CD1c-positive myeloid dendritic cell (primary cell): ENCODE data around the gene CEP250.
"Not testable (repeated sequence)": the region's sequence is repeated elsewhere in the genome, so short reads cannot be mapped to it uniquely, and the experiment has no call there.

ENCODE experiments used
- DNase-seq: peaks from one replicate; pipeline ENCODE4 v3.0.0-alpha.2; 2016; ENCODE audit errors: extremely low spot score

CEP250 gene

GRCh38 chr20:35497320-35497719 lies 41.9 kb downstream of the CEP250 start:
- DNase-seq = no peak

- no peak for DNase-seq
These were observed 42.4 kb downstream of the CEP250 start for GRCh38 chr20:35497780-35498189.

- DNase-seq = no peak
These were observed 43.9 kb downstream of the CEP250 start for GRCh38 chr20:35499271-35499670.

- peak; percentile 63 for DNase-seq
These were observed 47.0 kb downstream of the CEP250 start for GRCh38 chr20:35502352-35502751.

GRCh38 chr20:35503281-35503680 lies 47.9 kb downstream of the CEP250 start:
- DNase-seq = no peak

- no peak for DNase-seq
These were observed 48.6 kb downstream of the CEP250 start for GRCh38 chr20:35503841-35504561.

- no peak for DNase-seq
These were observed 49.4 kb downstream of the CEP250 start for GRCh38 chr20:35504751-35505150.

GRCh38 chr20:35506179-35506578 lies 50.8 kb downstream of the CEP250 start:
- no peak for DNase-seq

GRCh38 chr20:35506872-35507638 lies 51.7 kb downstream of the CEP250 start:
- no peak for DNase-seq

GRCh38 chr20:35508493-35509218 lies 53.3 kb downstream of the CEP250 start:
- DNase-seq = no peak

GRCh38 chr20:35510951-35511735 lies 55.7 kb downstream of the CEP250 start:
- no peak for DNase-seq

GRCh38 chr20:35511814-35512420 lies 56.5 kb downstream of the CEP250 start:
- DNase-seq = no peak

GRCh38 chr20:35514371-35514932 lies 59.1 kb downstream of the CEP250 start:
- no peak for DNase-seq

- no peak for DNase-seq
These were observed 59.9 kb downstream of the CEP250 start for GRCh38 chr20:35515341-35515740.

- DNase-seq = no peak
These were observed 60.7 kb downstream of the CEP250 start for GRCh38 chr20:35515949-35516645.

GRCh38 chr20:35517125-35517524 lies 61.7 kb downstream of the CEP250 start:
- DNase-seq = no peak

GRCh38 chr20:35517767-35518166 lies 62.4 kb downstream of the CEP250 start:
- DNase-seq = not testable (repeated sequence)

- no peak for DNase-seq
These were observed 63.6 kb downstream of the CEP250 start for GRCh38 chr20:35518955-35519354.

- no peak for DNase-seq
These were observed 68.0 kb downstream of the CEP250 start for GRCh38 chr20:35523298-35523888.

- DNase-seq = no peak
These were observed 70.2 kb downstream of the CEP250 start for GRCh38 chr20:35525639-35526038.
